GM19043 (cell line): Measurements from ENCODE around the gene STMND1.

ENCODE experiments used
- ATAC-seq: cut with Tn5 transposase; IDR thresholded peaks from one replicate; pipeline ENCODE4 v1.9.1; 2021; ENCODE audit warnings: low read depth; ENCODE audit not compliant: unreplicated experiment

The STMND1 gene

GRCh38 chr6:17096652-17097051 is 5.2 kb upstream of the STMND1 start:
- no peak for ATAC-seq

GRCh38 chr6:17097982-17098381 is 3.9 kb upstream of the STMND1 start:
- no peak for ATAC-seq

GRCh38 chr6:17098538-17098937 is 3.3 kb upstream of the STMND1 start:
- no peak for ATAC-seq

DNA sequence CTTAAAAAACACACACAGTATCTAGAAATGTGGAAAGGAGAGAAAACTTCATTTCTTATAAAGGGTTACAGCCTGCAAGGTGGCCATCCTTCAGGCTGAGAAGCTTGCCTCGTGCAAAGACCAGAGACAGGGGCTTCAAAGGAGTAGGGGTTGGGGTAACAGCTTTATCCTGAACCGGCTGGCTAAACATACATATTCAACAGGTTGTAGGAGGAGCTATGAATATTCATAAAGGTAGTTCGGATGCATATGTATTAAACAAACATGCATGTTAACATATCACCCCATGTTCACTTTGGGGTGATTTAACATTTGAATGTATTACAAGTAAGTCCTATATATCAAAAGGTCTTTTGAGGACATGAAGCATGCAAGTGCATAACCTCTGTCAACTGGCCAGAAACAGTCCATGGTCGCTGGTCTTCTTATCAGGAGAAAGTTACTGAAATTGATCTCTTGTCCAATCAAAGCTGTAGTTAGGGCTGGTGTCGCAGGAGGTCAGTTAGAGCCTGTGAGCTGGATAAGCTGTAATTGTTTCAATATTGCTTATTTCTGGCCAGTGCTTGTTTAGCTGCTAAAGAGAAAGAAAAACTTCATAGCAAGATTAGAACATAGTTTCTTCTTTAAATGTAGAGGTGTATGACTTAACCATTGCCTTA is 2.3 kb upstream of the STMND1 start:
- no peak for ATAC-seq

DNA sequence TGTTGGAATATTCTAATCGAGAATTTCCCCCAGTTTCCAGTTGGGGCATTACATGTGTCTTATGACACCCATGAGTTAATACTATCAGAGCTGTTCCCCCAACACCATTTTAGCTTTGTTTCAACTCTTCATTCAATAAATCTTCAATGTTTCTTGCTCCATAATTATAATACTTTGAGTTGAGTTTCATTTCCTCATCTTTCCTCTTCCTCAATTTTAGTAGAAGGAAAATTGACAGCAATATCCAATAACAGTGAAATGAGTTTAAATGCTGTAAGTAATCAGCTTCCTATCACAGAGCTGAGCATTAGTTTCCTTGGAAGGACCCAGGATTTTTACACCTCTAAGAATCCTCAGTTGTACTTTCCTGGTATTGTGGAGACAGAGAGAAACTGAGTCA is 1.0 kb upstream of the STMND1 start:
- no peak for ATAC-seq

- no peak for ATAC-seq
Measured at GRCh38 chr6:17102258-17102870, 514 bp downstream of the STMND1 start.

DNA sequence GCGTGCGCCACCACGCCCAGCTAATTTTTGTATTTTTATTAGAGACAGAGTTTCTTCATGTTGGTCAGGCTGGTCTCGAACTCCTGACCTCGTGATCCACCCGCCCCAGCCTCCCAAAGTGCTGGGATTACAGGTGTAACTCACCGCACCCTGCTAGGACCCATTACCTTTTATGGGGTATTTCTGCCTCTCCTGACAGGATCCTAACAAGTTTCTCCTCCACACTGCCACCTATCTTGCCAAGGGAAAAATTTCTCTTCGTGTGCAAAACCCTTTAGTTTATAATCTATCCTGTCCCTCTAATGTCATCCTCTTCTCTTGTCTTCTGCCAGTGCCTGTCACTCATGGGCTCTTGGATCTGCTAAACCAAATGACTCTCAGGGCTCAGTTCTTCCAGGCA is 1.9 kb downstream of the STMND1 start:
- no peak for ATAC-seq

DNA sequence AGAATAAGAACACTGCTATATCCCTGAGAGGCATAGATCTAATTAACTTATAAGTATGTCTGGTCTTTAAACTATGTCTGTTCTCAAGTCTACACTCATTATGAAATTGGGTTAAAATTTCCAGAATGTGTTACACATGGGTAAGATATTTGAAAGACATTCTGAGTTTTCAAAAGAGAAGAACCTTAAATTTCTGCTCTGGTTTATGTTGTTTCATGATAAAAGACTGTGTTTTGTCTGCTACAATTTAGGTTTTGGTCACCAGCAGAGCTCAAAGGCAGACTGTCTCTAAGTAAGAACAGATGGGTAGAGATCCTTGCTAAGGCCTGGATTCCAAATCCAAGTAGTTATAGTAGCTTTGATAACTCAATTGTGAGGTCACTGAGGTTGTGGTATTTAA is 6.0 kb downstream of the STMND1 start:
- ATAC-seq = no peak

GRCh38 chr6:17115251-17116116 is 13.6 kb downstream of the STMND1 start:
- ATAC-seq = no peak

- no peak for ATAC-seq
Measured at GRCh38 chr6:17116117-17116440, 14.2 kb downstream of the STMND1 start.

DNA sequence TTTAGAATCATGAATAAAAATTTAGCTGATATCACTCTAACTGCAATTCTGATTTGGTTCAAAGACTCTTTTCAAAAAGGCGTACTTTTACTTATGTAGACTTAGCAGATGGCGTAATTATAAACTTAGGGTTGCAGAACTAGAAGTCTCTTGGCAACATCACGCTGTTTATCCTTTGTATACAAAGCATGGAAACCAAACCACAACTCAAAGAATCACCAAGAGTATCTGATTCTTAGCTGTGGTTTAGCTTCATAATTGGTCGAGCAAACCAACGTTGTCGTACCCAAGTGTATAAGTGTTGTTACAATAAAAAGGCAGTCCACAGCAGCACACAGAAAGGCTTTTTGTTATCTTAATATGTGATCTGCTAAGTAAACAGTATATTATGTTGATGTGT is 18.2 kb downstream of the STMND1 start:
- no peak for ATAC-seq

- ATAC-seq = no peak
Measured at GRCh38 chr6:17125407-17125806, 23.6 kb downstream of the STMND1 start.

GRCh38 chr6:17130786-17131185 is 28.9 kb downstream of the STMND1 start:
- no peak for ATAC-seq

DNA sequence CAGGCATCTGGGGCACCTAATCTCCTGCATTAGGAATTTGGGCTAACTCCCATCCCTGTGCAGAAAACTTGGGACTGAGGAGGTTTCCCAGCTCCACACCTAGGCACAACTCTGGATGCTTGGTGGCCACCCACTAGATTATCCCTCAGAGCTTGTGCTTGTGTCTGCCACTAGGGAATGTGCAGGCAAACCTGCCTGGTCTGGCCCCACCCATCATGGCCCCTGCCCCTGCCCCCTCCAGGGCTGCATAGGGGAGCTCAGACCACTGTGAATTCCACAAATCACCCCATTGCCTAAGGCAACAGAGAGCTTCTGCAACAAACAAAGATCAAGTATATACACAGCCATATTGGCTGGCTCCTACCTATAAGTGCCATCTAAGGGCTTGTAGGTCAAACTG is 31.1 kb downstream of the STMND1 start:
- ATAC-seq = no peak

DNA sequence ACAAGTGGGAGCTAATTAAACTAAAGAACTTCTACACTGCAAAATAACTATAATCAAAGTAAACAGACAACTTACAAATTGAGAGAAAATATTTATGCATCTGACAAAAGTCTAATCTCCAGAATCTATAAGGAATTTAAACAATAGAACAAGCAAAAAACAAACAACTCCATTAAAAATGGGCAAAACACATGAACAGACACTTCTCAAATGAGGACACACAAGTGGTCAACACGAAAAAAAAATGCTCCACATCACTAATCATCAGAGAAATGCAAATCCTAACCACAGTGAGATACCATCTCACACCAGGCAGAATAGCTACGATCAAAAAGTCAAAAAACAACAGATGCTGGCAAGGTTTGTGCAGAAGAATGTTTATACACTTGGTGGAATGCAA is 36.2 kb downstream of the STMND1 start:
- no peak for ATAC-seq

DNA sequence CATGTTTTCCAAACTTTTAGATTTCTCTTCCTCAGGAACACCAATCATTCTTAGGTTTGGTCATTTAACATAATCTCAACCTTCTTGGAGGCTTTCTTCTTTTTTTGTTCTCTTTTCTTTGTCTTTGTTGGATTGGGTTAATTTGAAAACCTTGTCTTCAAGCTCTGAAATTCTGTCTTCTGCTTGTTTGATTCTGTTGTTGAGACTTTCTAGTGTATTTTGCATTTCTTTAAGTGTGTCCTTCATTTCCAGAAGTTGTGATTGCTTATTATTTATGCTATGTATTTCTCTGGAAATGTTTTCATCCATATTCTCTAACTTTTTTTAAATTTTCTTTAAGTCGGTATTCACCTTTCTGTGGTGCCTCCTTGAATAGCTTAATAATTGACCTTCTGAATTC is 42.2 kb downstream of the STMND1 start:
- no peak for ATAC-seq

DNA sequence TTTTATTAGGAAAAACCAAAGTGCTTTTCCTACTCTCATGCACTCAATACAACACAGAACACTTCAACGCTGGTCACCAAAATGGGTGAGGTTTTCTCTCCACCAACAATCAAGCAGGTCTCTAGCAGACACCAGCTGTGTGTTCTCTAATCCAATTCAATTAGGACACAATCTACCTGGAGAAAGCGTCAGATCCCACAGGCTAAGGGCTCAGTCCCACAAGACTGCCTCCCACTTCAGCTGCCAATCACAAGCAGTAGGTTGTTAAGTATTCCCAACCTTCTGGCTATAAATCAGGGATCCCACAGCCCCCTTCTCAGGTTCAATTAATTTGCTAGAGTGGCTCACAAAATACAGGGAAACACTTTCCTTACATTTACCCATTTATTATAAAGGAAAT is 47.7 kb downstream of the STMND1 start:
- ATAC-seq = no peak

DNA sequence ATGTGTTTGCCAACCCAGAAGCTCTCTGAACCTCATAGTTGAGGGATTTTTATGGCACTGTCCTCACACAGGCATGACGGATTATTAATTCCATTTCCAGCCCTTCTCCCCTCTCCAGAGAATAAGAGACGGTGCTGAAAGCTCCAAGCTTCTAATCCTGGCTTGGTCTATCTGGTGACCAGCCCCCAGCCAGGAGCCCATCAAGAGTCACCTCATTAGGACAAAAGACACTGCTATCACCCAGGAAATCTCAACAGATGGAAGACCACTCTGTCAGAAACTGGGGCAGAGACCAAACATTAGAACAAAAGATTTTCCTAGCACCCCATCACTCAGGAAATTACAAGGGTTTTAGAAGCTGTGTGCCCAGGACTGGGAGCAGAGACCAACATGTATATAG is 48.2 kb downstream of the STMND1 start:
- no peak for ATAC-seq

- ATAC-seq = no peak
Measured at GRCh38 chr6:17151888-17152287, 50.0 kb downstream of the STMND1 start.

DNA sequence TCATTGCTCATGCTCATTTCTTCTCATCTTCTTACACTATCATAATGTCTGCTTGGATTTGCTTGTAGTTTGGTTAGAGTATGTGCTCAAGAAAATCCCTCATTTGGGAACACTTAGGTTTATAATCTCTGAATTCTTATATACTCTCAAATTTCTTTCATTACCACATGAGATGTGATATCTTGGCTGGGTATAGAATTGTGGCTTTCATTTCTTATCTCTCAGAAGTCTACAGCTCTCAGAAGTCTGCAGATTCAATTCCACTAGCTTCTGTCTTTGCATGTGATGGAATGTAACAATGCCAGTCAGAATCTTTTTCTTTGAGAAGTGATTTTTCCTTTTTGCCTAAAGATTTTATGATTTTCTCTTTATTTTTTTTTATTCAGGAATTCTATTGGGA is 50.9 kb downstream of the STMND1 start:
- ATAC-seq = no peak

GRCh38 chr6:17156112-17156921 is 54.5 kb downstream of the STMND1 start:
- no peak for ATAC-seq
